HG02571 (cell line): ENCODE measurements around the gene CAMK2B.

Experiments
- ATAC-seq: cut with Tn5 transposase; IDR thresholded peaks from one replicate; pipeline ENCODE4 v1.9.1; 2021; ENCODE audit warnings: mild to moderate bottlenecking, moderate library complexity; ENCODE audit not compliant: unreplicated experiment

The CAMK2B gene

GRCh38 chr7:44325201-44325671 lies at the start of gene CAMK2B:
Gene CAMK2B, minus strand, starts transcription at chr7:44325594. Its CDS starts 173 bp downstream, at chr7:44325421.
- no peak for ATAC-seq

- ATAC-seq: no peak
Observed at GRCh38 chr7:44374007-44374763, 48.8 kb upstream of the CAMK2B start.

GRCh38 chr7:44373418-44373740 lies 48.0 kb upstream of the CAMK2B start:
- ATAC-seq: no peak

- ATAC-seq: no peak
Observed at GRCh38 chr7:44372560-44373417, 47.4 kb upstream of the CAMK2B start.

GRCh38 chr7:44368885-44369284 lies 43.5 kb upstream of the CAMK2B start:
- ATAC-seq: no peak

GRCh38 chr7:44368455-44368854 lies 43.1 kb upstream of the CAMK2B start:
- ATAC-seq: no peak

- no peak for ATAC-seq
Observed at GRCh38 chr7:44367475-44368043, 42.2 kb upstream of the CAMK2B start.

GRCh38 chr7:44366986-44367385 lies 41.6 kb upstream of the CAMK2B start:
- no peak for ATAC-seq

- no peak for ATAC-seq
Observed at GRCh38 chr7:44353668-44354067, 28.3 kb upstream of the CAMK2B start.

- ATAC-seq: no peak
Observed at GRCh38 chr7:44348851-44349781, 23.7 kb upstream of the CAMK2B start.

- no peak for ATAC-seq
Observed at GRCh38 chr7:44348300-44348699, 22.9 kb upstream of the CAMK2B start.

- ATAC-seq: no peak
Observed at GRCh38 chr7:44347546-44348114, 22.2 kb upstream of the CAMK2B start.

GRCh38 chr7:44346063-44346462 lies 20.7 kb upstream of the CAMK2B start:
- no peak for ATAC-seq

GRCh38 chr7:44341401-44341800 lies 16.0 kb upstream of the CAMK2B start:
- ATAC-seq: no peak

GRCh38 chr7:44338600-44338999 lies 13.2 kb upstream of the CAMK2B start:
- no peak for ATAC-seq

GRCh38 chr7:44336491-44336890 lies 11.1 kb upstream of the CAMK2B start:
- ATAC-seq: no peak

- no peak for ATAC-seq
Observed at GRCh38 chr7:44335184-44335583, 9.8 kb upstream of the CAMK2B start.

- no peak for ATAC-seq
Observed at GRCh38 chr7:44334734-44335097, 9.3 kb upstream of the CAMK2B start.

- no peak for ATAC-seq
Observed at GRCh38 chr7:44333911-44334733, 8.7 kb upstream of the CAMK2B start.

GRCh38 chr7:44331682-44332081 lies 6.3 kb upstream of the CAMK2B start:
- no peak for ATAC-seq
